CD4-positive, alpha-beta T cell treated with Interferon alpha-2 for 1 hour (primary cell): ENCODE data around the gene PRR29.
"Not testable (repeated sequence)": the region's sequence is repeated elsewhere in the genome, so short reads cannot be mapped to it uniquely, and the experiment has no call there.

Experiments
- DNase-seq, 2 donors: peaks; one replicate each; pipeline ENCODE4 v3.0.0-alpha.2; 2020 to 2022

PRR29 gene

DNA sequence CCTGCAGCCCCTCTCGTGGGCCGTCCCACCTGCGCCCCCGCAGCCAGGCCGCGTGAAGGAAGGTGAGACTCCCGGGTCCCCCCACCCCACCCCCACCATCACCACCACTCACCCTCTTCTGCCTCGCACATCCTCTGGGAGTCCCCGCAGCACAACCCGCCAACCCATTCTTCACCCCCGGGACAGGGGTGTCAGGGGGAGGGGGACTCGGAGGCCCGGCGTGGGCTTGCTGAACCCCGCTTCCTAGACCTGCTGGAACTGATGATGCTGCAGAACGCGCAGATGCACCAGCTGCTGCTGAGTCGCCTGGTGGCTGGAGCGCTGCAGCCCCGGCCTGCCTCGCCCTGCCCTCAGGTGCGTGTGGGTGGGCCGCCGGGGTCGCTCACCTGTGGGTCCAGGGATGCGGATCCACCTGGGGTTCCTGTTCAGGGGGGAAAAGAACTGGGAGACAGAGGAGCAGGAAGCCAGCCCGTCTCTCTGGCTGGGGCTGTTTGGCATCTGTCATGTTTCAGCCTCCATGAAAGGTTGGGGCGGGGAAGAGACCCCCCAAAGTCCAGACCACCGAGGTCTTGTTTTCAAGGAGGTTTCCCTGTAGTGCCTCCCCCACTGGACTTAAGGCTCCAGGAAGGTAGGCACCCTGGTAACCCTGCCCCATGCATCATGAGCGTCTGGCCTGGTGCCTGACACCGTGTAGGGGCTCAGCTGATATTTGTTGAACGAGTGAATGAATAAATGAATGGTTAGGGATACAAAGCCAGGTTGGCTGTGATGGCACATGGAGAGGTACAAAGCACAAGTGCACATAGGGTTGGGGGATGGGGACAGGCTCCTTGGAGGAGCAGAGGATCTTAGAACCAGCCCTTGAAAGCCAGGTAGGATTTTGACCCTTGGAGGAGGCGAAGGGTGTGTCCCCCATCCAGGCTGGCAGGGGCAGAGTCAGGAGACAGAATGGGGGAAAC lies 849 bp downstream of the PRR29 start:
- peak in 1 of 2 donors; percentile 54 for DNase-seq

DNA sequence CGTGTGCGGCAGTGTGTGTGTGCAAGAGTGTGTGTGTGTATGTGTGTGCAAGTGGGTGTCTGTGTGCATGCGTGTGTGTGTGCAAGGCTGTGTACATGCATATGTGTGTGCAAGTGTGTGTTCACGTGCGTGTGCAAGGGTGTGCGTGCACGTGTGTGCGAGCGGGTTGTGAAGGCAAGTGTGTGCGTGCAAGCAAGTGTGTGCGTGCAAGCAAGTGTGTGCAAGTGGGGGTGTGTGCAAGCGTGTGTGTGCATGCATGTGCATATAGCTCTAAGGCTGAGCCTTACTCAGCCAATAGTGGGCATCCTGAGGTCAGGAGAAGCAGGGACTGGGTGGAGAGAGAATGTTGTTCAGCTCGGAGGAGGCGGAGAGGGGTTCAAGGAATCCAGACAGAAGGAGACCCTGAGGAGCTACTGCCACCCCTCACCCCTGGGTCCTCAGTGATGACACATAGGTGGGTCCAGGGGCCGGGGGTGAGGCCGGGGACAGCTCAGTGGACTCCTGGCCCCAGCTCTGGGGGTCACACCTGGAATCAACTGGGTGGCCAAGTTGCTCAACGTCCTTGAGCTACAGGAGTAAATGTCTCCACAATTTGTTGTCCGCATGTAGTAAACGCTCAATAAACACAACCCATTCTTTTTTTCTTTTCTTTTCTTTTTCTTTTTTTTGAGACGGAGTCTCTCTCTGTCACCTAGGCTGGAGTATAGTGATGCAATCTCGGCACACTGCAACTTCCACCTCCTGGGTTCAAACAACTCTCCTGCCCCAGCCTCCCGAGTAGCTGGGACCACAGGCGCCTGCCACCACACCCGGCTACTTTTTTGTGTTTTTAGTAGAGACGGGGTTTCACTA lies 1.8 kb downstream of the PRR29 start:
- no peak for DNase-seq

DNA sequence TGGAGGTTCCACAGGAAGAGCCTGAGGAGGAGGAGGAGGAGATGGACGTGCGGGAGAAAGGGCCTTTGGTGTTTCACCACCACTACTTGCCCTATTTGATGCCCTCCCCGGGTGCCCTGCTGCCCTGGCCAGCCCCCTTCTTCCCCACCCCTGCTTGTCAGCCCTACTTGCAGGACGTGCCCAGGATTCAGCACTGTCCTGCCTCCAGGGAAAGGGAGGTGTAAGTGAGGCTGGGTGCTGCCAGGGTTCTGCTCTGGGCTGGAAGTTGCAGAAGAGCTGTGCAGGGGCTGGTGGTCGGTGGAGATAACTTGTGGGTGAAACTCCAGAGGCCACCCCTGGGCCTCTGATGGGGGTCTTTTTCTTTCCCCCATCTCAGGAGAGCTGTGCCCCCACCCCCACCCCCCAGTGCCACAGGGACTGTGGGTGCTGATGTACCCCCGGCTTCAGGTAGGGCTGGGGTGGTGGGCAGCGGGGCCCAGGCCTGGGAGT lies 3.0 kb downstream of the PRR29 start:
- no peak for DNase-seq

DNA sequence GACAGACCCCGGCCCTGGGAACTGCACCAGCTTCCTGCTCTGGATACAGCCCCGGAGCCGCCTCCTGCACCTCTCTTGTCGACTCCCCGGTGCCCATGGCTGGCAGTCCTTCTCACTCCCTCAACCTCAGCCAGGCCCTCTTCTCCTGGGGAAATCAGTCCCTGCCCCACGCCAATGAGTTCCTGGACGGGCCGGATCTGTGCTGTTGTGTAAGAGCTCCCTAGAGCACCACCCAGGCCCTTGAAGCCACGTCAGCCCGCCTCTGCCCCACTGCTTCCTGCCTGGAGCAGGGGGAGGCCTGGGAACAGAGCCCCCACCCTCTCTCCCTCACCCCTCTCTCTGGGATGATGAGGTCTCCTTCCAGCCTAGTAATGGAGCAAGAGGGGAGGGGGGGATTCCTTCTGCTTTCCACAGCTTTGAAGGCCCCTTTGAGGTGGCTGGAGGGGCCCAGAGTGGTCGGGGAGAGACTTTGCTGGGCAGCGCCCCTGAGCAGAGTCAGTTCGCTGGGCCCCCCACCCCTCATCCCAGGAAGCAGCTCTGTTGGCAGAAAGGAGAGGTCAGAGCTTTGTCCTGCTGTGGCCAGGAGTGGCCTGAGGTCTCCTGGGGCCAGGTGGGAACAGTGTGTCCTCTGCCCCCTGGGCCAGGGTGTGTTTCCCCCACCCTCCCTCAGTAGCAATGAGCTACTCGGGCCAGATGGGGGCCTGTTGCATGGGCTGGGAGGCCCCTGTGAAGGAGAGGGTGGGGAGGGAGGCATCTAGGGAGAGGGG lies 3.8 kb downstream of the PRR29 start:
- no peak for DNase-seq

DNA sequence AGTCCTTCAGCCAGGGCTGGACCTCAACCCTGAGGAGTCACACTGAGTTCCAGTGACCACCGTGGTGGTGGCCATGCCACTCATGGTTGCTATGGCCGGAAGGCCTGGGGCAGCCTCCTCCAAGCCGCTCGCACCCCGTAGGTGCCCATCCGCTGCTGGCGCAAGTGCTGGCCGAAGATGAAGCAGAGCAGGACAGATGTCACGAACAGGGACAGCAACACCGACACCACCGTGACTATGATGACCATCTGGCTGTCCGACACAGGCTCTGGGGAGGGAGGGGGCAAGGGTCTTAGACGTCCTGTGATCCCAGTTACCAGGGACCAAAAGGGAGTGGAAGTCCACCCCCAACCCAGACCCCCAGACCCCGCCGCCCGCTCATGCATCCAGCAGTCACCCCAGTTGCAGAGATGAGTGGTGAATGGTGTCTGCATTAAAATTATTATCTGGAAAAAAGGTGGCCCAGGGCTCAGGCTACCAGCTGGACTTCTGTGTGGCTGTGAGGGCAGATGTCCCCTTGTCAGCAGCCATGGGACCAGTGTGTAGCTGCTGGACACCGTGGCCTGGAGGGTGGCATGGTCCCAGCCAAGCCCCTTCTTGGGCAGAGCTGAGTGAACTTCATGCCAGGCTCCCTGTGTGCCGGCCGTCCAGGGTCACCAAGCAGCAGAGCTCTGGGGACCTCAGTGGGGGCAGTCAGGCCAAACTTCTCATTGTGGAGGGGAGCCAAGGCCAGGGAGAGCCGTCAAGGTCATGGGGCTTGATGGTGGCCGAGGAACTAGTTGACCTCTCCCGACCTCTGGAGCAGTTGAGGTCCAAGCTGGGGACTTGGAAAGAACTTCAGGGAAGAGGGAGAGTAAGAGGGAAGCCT lies 4.7 kb downstream of the PRR29 start:
- no peak for DNase-seq

DNA sequence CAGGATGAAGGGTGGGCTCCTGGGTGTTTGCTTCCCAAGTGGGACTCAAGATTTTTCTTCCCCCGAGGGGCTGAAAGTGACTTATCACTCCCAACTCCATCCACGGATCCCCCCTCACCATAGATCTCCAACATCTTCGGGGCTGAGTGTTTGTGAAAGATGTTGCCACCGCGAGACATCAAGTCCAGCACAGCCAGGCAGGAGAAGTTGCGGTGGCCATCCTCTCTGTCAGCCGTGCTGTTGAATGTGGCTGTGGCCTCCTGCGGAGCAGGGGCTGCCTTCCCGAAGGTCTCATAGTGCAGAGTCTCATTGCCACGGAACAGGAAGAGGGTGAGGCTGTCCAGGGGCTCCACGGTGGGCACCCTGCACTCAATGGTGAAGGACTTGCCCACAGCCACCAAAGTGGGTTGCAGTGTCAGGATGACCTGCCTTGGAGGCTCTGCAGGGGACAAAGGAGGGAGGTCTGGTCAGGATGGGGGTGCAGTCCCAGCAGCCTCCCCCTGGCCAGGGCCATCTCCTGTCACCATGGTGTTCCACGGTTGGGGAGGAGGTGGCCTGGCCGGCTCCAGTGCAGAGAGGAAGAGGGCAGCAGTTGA lies 5.5 kb downstream of the PRR29 start:
- no peak for DNase-seq

DNA sequence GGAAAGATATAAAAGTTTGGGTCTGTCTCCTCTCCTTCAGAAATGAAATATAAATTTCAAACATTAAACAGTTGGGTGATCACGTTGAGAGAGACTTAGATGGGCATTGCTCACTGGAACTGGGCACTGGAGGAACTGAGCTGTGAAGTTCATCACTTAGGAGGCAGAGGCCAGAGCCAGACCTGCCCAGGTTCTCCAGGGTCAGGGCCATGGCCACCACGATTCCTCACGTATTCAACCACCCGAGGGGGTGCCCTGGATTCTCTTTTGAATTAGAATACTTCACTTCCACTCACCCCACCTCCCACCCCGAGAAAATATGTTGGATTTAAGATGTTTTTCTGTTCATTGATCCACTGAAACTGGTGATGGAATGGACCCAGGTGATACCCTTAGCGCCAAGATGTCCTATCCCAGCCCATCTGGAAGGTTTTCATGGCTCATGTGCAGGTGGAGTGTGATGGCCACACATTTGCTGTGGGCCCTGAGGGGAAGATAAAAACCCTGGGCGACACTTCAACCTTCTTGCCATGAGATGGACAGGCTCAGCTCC lies 6.1 kb downstream of the PRR29 start:
- DNase-seq: no peak

DNA sequence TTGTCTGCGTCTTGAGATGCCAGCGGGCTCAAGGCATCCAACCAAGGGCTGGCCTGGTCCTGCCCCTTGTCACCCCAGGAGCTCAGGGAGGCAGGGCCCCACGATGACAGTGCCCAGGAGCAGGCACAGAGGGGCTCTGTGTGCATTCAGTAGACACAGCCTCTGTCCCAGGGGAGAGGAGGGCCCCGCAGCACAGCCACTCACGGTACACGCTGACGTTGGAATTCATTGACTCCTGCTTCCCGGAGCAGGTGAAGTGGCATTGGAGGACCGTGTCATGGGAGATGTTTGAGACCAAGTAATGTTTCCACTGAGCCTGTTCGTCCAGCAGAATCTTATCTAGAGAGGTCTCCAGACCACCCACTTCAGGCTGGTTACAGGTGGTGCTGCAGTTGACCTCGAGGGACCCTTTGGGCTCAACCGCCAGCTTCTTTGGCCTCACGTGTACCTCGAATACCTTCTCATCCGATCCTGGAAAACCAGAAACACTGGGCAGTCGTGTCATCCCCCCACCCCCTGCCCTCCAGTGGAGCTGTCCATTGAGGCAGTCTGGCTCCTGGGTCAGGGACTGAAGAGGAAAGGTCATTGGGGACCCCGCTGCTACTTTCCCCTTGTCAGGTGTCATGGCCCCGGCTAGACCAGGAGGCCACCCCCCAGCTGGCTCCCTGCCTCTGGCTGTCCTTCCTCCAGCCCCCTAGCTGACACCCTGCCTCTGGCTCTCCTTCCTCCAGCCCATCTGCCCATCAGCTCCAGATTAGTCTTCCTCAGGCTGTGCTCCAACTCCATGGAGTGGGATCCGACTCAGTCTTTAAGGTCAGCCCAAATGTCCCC lies 7.0 kb downstream of the PRR29 start:
- no peak for DNase-seq

DNA sequence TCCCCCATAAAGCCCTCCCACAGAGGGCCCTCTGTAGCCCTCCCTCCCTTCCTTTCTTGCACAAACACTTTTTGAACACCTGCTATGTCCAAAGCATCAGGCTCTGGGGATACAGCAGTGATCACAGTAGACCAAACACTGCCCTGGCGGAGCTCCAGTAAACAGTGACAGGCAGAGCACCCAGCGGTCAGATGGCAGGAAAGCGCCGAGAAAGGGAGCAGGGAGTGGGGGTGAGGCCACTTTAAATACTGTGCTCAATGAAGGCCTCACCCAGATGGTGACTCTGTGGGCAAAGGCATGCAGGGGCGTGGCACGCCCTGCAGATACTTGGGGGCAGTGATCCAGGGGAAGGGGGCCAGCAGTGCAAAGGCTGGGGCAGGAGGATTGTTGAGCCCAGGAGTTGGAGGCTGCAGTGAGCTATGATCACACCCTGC lies 7.6 kb downstream of the PRR29 start:
- DNase-seq: no peak

DNA sequence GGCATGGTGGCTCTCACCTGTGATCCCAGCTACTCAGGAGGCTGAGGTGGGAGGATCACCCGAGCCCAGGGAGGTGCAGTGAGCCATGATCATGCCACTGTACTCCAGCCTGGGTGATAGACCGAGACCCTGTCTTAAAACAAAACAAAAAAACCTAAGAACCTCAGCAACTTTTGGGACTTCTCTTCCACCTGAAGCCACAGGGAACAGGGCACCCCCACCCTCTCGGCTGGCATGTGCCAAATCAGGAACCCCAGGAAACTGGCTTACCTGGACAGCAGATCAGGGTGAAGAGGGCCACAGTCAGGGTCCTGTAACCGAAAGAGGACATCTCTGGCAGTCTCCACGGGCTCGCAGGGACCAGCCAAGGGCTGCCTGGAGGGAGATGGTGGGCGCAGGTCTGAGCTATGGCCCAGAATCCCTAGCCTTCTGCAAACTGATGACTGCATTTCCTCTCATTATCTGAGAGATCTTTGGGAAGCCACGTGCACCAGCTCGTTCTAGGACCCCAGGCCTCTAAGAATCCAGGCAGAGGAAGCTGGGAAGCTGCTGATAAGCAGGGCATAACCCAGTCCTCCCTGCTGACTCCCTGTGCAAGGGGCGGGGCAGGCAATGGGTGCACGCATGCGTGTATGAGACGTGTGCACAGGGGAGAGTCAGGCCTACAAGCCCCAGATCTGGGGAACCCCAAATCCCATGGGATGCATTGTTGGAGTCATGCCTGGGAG lies 8.4 kb downstream of the PRR29 start:
- DNase-seq: no peak

DNA sequence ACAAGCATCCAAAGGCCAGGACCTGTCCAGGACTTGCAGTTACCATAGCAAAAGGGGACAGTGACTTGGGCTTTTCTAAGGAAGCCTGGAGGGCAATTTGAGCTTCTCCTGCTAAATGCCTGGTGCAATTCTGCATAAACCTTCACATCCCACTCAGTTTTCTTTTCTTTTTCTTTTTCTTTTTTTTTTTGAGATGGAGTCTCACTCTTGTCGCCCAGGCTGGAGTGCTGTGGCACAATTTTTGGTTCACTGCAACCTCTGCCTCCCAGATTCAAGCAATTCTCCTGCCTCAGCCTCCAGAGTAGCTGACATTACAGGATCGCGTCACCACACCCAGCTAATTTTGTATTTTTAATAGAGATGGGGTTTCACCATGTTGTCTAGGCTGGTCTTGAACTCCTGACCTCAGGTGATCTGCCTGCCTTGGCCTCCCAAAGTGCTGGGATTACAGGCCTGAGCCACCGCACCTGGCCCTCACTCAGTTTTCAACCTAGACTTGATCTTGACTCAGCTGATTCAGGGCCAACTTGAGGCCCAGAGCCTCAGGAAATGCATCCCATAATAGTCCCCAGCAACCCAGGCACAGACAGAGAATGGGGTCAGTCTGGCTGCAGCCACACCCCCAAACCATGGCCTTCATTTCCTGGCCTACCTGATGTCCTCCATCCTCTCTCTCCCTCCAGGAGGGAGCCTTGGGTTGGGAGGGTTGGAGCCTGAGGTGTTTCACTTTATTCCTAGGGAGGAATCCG lies 9.1 kb downstream of the PRR29 start:
- not testable (repeated sequence) for DNase-seq

DNA sequence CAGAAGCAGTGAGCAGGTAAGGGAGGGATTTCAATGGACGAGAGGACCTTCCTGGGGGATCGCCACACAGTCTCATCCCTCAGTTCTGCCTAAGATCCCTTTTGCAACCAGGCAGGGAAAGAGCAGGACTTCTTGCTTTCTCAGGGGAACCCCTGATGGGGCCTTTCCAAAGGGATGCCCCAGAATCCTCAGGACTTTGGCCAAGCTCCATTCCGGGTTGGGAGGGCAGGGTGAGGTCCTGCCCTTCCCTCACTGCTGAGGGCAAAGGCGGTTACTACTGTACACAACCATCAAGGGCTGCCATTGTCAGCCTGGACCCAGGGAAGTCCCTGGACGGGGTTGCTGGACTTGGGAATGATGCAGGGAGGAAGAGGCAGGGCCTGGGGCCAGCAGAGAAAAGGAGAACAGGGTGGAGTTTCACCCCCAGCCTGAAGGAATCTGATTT lies 9.7 kb downstream of the PRR29 start:
- DNase-seq: no peak

DNA sequence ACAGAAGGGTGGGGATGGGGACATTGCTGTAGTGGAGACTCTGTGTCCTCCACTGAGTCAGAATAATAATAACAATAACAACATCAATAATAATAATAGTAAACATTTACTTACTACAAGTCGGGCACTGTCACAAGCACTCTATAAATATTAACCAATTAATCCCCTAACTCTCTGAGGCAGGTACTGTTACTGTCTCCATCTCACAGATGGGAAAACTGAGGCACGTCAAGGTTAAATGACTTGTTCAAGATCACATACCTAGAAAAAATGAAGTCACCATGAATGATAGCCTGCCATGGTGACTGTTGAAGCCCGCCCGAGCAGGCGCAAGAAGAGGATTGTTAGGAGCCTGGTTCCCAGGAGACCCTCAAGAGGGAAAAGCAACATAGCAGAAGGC lies 10.2 kb downstream of the PRR29 start:
- no peak for DNase-seq

DNA sequence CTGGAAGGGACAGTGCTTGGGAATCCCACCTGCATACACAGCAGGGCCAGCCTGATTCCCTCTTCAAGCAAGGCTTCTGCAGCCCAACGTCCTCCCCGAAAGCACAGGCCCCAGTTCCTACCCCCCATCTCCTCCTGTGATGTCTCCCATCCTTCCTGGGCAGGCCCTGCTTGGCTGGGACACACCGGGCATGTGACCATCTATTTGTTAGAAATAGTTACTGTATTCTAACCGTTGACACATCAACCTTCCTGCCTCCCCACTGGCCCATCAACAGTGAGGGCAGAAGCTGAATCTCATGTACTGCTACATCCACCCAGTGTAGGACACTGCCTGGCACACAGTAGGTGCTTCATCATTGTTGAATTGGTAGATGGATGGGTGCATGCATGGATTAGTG lies 10.7 kb downstream of the PRR29 start:
- no peak for DNase-seq

DNA sequence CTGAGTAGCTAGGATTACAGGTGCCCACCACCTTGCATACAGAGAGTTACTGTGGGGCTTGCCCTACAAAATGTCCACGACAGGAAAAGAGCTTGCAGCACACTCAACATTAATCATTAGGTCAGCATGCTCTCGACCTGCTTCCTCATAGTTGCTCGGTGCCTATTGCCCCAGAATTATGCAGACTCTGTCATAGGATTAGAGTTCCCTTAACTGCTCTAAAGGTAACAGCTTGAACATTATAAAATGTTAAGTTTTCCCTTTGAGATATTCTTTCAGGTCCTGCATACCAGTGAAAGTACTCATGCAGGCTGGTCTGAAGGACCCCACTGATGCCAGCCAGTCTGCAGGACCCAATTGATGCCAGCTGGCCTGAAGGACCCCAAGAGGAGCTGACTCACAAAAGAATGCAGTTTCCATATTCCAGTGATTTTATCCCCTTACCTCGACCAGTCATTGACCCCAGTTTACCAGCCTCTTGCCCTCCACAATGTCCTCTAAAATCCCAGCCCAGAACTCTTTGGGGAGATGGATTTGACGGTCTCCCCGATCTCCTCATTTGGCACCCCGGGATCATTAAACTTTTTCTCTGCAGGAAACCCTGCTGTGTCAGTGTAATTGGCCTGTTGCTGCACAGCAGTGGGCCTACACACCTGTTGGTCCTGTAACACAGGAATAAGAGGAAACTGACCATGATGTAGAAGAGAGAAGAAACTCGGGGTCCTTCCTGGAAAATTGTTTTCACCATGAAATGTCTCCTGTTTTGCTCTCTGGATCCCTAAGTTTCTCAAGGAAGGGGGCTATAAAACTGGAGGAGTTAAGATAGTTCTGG lies 11.6 kb downstream of the PRR29 start:
- DNase-seq: no peak

DNA sequence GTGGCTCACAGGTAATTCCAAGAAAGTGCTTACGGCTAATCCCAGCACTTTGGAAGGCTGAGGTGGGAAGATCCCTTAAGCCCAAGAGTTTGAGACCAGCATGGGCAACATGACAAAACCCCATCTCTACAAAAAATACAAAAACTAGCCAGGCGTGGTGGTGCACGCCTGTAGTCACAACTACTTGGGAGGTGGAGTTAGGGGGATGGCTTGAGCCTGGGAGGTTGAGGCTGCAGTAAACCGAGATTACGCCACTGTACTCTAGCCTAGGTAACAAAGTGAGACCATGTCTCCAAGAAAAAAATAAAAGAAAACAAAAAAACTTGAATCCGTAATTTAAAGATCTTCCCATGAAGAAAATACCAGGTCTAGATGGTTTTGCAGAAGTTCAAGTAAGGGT lies 17.3 kb downstream of the PRR29 start:
- DNase-seq: no peak

DNA sequence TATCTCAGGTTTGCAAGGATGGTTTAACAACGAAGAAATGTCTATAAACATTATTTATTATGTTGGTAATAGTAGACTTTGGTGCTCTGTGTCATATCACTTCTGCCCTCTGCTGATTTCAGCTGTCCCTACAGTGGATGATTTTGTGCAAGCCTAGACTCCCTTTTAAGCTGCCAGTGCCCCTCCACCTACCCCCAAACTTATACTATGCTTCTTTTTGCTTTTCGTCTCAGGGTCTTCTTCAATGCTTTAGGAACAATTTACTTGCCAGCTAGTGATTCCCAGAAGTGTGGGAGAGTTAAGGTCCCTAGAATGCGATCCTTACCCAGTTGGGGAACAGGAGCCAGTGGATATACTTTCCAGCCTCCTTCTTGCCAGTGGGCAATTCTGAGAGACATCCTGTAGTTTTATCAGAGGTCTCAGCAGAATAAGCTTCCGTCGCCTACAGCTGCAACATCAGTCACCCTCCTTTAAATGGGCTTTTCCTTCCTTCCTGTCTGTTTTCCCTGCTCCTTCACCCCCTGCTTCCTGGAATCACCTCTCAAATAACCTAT lies 18.2 kb downstream of the PRR29 start:
- DNase-seq: peak in 1 of 2 donors; percentile 60
